AG04449 (cell line): Measurements from ENCODE around the gene ISM1.

ENCODE experiments used
- CTCF ChIA-PET: fragments of 350-600 bp; formaldehyde crosslinking; extraction: SDS; loops from one replicate; lab custom pipeline; 2021; ENCODE audit warnings: antibody characterized with exemption; lab: Yijun Ruan, JAX
- POLR2A ChIA-PET: fragments of 400-600, 350-600 bp; formaldehyde crosslinking; extraction: SDS; loops from one replicate; lab custom pipeline; 2020; ENCODE audit warnings: antibody characterized with exemption, inconsistent platforms; lab: Yijun Ruan, JAX
- DNase-seq: peaks from one replicate; pipeline ENCODE4 v3.0.0-alpha.2; 2010; ENCODE audit warnings: low read depth, low spot score
- H3K4me3 ChIP-seq: 2 replicates; pipeline ENCODE4 v1.5.1; 2011; ENCODE audit warnings: low read depth, mild to moderate bottlenecking, control low read depth, low read length
- TF ChIP-seq, protein P1 (sequence below): IDR thresholded peaks from one replicate; pipeline ENCODE4 v1.5.1; 2011; ENCODE audit warnings: mild to moderate bottlenecking, moderate library complexity, low read length, control low read depth, inconsistent platforms; ENCODE audit not compliant: insufficient read depth; ENCODE audit errors: missing control alignments

The ISM1 gene

GRCh38 chr20:13292201-13292885, 71.3 kb downstream of the ISM1 start:
- DNase-seq = no peak
- TF ChIP-seq, protein P1, sequence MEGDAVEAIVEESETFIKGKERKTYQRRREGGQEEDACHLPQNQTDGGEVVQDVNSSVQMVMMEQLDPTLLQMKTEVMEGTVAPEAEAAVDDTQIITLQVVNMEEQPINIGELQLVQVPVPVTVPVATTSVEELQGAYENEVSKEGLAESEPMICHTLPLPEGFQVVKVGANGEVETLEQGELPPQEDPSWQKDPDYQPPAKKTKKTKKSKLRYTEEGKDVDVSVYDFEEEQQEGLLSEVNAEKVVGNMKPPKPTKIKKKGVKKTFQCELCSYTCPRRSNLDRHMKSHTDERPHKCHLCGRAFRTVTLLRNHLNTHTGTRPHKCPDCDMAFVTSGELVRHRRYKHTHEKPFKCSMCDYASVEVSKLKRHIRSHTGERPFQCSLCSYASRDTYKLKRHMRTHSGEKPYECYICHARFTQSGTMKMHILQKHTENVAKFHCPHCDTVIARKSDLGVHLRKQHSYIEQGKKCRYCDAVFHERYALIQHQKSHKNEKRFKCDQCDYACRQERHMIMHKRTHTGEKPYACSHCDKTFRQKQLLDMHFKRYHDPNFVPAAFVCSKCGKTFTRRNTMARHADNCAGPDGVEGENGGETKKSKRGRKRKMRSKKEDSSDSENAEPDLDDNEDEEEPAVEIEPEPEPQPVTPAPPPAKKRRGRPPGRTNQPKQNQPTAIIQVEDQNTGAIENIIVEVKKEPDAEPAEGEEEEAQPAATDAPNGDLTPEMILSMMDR = no peak
- ChIA-PET CTCF (interaction anchor here (0.8 to 1.1 kb wide), 2 partner anchors 9 to 254 kb away, joined by 4 to 5 read pairs; no protein-coding TSS in a partner anchor), POLR2A (no interaction called here)
- H3K4me3 ChIP-seq = no peak overlapping the region

GRCh38 chr20:13294522-13294921, 73.4 kb downstream of the ISM1 start:
- TF ChIP-seq, protein P1 = no peak
- CTCF ChIA-PET = no interaction called here
- H3K4me3 ChIP-seq = no peak overlapping the region
- POLR2A ChIA-PET = no interaction called here
- no peak for DNase-seq

- no peak overlapping the region for H3K4me3 ChIP-seq
- DNase-seq = no peak
- TF ChIP-seq, protein P1 = no peak
- CTCF ChIA-PET = no interaction called here
- POLR2A ChIA-PET = no interaction called here
Measured at GRCh38 chr20:13295637-13296036, 74.6 kb downstream of the ISM1 start.

- H3K4me3 ChIP-seq = no peak overlapping the region
- TF ChIP-seq, protein P1 = no peak
- CTCF ChIA-PET = no interaction called here
- DNase-seq = no peak
- POLR2A ChIA-PET = no interaction called here
Measured at GRCh38 chr20:13296070-13296469, 75.0 kb downstream of the ISM1 start.

DNA sequence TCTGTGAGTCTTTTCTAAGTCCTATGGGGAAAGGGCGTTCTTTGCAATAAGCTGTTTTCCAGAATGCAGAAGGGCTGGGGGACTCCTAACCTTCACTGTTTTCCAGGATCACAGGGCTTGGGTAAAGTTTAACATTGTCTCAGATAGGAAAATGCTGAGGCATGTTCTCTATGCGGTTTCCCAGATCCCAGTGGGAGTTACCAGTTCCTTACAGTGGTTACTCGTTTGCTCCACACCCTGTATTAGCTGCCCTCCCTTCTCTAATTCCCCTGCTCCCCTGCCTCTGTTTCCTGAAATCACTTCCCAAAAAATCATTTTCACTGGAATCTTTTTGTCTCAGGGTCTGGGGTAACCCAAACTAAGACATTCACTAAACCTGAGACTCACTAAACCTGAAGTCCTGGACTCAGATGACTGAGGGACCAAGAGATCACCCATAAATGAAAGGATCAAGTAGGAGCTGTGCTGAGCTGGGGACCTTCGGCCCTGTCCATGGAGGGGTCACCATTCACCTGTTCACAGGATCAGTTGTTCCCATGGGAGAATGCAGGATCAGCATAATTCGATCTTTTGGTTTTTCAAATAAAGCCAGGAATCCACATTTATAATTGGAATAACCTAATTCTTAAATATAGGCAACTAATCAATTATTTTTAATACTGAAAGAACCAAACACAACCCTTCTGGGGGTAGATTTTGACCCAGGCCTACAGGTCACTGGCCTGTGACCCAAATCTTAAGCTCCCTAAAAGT, 76.2 kb downstream of the ISM1 start:
- CTCF ChIA-PET = no interaction called here
- POLR2A ChIA-PET = no interaction called here
- no peak overlapping the region for H3K4me3 ChIP-seq

More for the DNA sequence above, 76.2 kb downstream of the ISM1 start:
- TF ChIP-seq, protein P1 = no peak
- DNase-seq = no peak
